ENCODE results near the gene SPTBN1.

DNA sequence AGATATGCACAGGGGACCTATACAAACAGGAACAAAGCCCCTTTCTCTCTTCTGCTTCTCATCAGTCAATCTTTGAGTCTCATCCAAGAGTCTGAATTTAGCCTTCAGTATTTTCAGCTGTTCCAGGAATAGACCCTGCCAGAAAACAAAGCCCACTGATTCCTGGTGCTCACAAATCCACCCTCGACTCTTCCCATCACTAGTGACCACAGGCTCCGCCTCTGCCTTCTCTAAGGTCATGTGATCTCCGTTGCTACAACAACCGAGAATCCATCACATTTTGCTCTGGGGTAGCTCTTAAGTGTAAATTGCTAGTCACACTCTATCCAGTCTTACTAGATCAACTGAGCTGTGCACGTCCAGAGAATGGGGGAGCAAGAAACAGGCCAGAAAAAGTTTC, 46.4 kb upstream of the SPTBN1 start:
- TF ChIP-seq CTCF (IDR thresholded peaks at IDR 0.05; ENCODE audit: low read depth, low read length): no peak
- TF ChIP-seq EZH2phosphoT487 (IDR thresholded peaks at IDR 0.05; ENCODE audit: low read depth): no peak
